ENCODE data around the gene ZYG11B. TPM values are rescaled to one million over a fixed set of nuclear protein-coding genes. Genes with fewer than 3 reads are reported as not detected.

ZYG11B gene
- total and polyA plus RNA-seq, 9 of the 15 experiments (the other 6 are each of a cell fraction or from before 2014, with no cell fraction given): 4.9 to 22.2 (median 12.2) TPM

- TF ChIP-seq E4F1 (CRISPR knock-in tag; IDR thresholded peaks at IDR 0.05; ENCODE audit: borderline replicate concordance) (no peak), RUNX1 (IDR thresholded peaks at IDR 0.05; ENCODE audit: low read depth) (no peak), MTA3 (IDR thresholded peaks at IDR 0.05; ENCODE audit: borderline replicate concordance) (no peak), TEAD2 (tag; IDR thresholded peaks at IDR 0.05) (no peak), ZNF280A (IDR thresholded peaks at IDR 0.05; ENCODE audit: low read depth, partially characterized antibody) (no peak), E2F4 (CRISPR knock-in tag; IDR thresholded peaks at IDR 0.05; ENCODE audit: low read depth) (no peak), CREB5 (CRISPR knock-in tag; IDR thresholded peaks at IDR 0.05) (no peak), ZNF274 (IDR thresholded peaks at IDR 0.05; ENCODE audit: borderline replicate concordance, low read depth, low read length) (no peak), KLF1 (tag; IDR thresholded peaks at IDR 0.05) (no peak), ZNF431 (CRISPR knock-in tag; IDR thresholded peaks at IDR 0.05) (no peak), BACH1 (tag; IDR thresholded peaks at IDR 0.05) (no peak), ZNF143 (CRISPR knock-in tag; IDR thresholded peaks at IDR 0.05) (no peak), IFI16 (CRISPR knock-in tag; IDR thresholded peaks at IDR 0.05) (no peak), TCF3 (CRISPR knock-in tag; IDR thresholded peaks at IDR 0.05) (no peak), TCF7L2 (IDR thresholded peaks at IDR 0.05; ENCODE audit: low read depth, low read length) (no peak), MCM5 (IDR thresholded peaks at IDR 0.05; ENCODE audit: low read depth) (no peak), SIRT6 (IDR thresholded peaks at IDR 0.05; ENCODE audit: low read depth, low read length) (no peak), NR2C2 (CRISPR knock-in tag; IDR thresholded peaks at IDR 0.05) (no peak), NR2C2 (tag; IDR thresholded peaks at IDR 0.05) (peak; percentile 53), XRCC3 (IDR thresholded peaks at IDR 0.05) (no peak), ZNF512 (tag; IDR thresholded peaks at IDR 0.05) (peak; percentile 74), SIN3B (IDR thresholded peaks at IDR 0.05; ENCODE audit: low read depth) (no peak), TBL1XR1 (IDR thresholded peaks at IDR 0.05; ENCODE audit: low read length in 2 of 2) (no peak)
These were observed 897 bp downstream of the ZYG11B start (continued) for GRCh38 chr1:52727114-52727586.

Data from K562 (cell line).